Colonic mucosa (tissue), 4 donors: ENCODE data around the gene CDH4. TPM values are rescaled to one million over a fixed set of nuclear protein-coding genes. Genes with fewer than 3 reads are reported as not detected.

Experiments
- DNase-seq: peaks from one replicate; pipeline ENCODE4 v3.0.0-alpha.2; 2020
- H3K27ac ChIP-seq: fragments of 200-600 bp; one replicate; pipeline ENCODE4 v1.8.0; 2021
- H3K27me3 ChIP-seq: fragments of 200-600 bp; one replicate; pipeline ENCODE4 v1.8.0; 2021
- H3K36me3 ChIP-seq: fragments of 200-600 bp; one replicate; pipeline ENCODE4 v1.8.0; 2021
- H3K4me1 ChIP-seq: fragments of 200-600 bp; one replicate; pipeline ENCODE4 v1.8.0; 2021; ENCODE audit warnings: mild to moderate bottlenecking
- H3K4me3 ChIP-seq: fragments of 200-600 bp; one replicate; pipeline ENCODE4 v1.8.0; 2021
- H3K9ac ChIP-seq, 2 donors: one replicate each; pipeline ENCODE4 v1.7.0; 2013; ENCODE audit warnings: control low read depth in 2 of 2, low read depth in 2 of 2, low read length in 2 of 2
- H3K9me3 ChIP-seq: fragments of 200-600 bp; one replicate; pipeline ENCODE4 v1.8.0; 2021
- CTCF ChIP-seq: fragments of 200-600 bp; IDR thresholded peaks from one replicate; pipeline ENCODE4 v1.8.0; 2022; ENCODE audit warnings: antibody characterized with exemption, mild to moderate bottlenecking
- intact Hi-C: fragments of 100-400 bp; cut with DNase I; formaldehyde crosslinking; loops from one replicate; pipeline ENCODE4 v1.14.1; 2022
- total RNA-seq, 2 donors: library from RNA; stranded (reverse); fragmentation: NEBNext Ultra II Directional in 1 of 2; extraction: Animal tissue kit (Norgen Biotek cat#: 25700) in 1 of 2; gene quantifications; one replicate each; pipeline ENCODE4 v1.2.1, GENCODE V29; 2021
- donor health status: healthy.
- donor health status: DM: no; HTN: no; CAD: no.
- donor health status: DM: no; HTN: no; CAD: no.

CDH4 gene
- total RNA-seq, 2 donors from 2014 or later, result 0.08 TPM; not detected in 1

GRCh38 chr20:61564628-61565027 is 312.6 kb downstream of the CDH4 start:
- no peaks in the 10 kb centered on the region for H3K27me3 ChIP-seq
- H3K27ac ChIP-seq, result no peak overlapping the region
- no peak overlapping the region for H3K4me3 ChIP-seq
- H3K9me3 ChIP-seq, result no peaks in the 10 kb centered on the region
- no peak overlapping the region for H3K9ac ChIP-seq
- intact Hi-C loops, result no loop called here
- no peaks in the 10 kb centered on the region for H3K36me3 ChIP-seq
- DNase-seq, result no peak
- H3K4me1 ChIP-seq, result no peaks in the 10 kb centered on the region
- TF ChIP-seq CTCF, result no peak

- Histone ChIP-seq H3K27me3 (no peaks in the 10 kb centered on the region), H3K4me3 (no peak overlapping the region), H3K4me1 (no peaks in the 10 kb centered on the region), H3K36me3 (no peaks in the 10 kb centered on the region), H3K9me3 (no peaks in the 10 kb centered on the region), H3K9ac (no peak overlapping the region), H3K27ac (no peak overlapping the region)
- DNase-seq, result no peak
- no peak for TF ChIP-seq CTCF
- intact Hi-C loops, result no loop called here
These were observed 313.7 kb downstream of the CDH4 start for GRCh38 chr20:61565791-61566190.

GRCh38 chr20:61566691-61567090 is 314.6 kb downstream of the CDH4 start:
- Histone ChIP-seq H3K9ac (no peak overlapping the region), H3K27ac (no peak overlapping the region), H3K4me3 (no peak overlapping the region), H3K4me1 (no peaks in the 10 kb centered on the region), H3K27me3 (no peaks in the 10 kb centered on the region), H3K36me3 (no peaks in the 10 kb centered on the region), H3K9me3 (no peaks in the 10 kb centered on the region)
- no peak for TF ChIP-seq CTCF
- intact Hi-C loops, result no loop called here
- DNase-seq, result no peak

GRCh38 chr20:61567204-61567603 is 315.1 kb downstream of the CDH4 start:
- Histone ChIP-seq H3K27ac (no peak overlapping the region), H3K4me3 (no peak overlapping the region), H3K9ac (no peak overlapping the region), H3K27me3 (no peaks in the 10 kb centered on the region), H3K36me3 (no peaks in the 10 kb centered on the region), H3K9me3 (no peaks in the 10 kb centered on the region), H3K4me1 (no peaks in the 10 kb centered on the region)
- DNase-seq, result no peak
- TF ChIP-seq CTCF, result no peak
- intact Hi-C loops, result no loop called here

GRCh38 chr20:61569825-61570224 is 317.8 kb downstream of the CDH4 start:
- TF ChIP-seq CTCF, result no peak
- H3K27me3 ChIP-seq, result no peaks in the 10 kb centered on the region
- intact Hi-C loops, result no loop called here
- H3K9ac ChIP-seq, result no peak overlapping the region
- H3K27ac ChIP-seq, result no peak overlapping the region
- H3K4me3 ChIP-seq, result no peak overlapping the region
- DNase-seq, result no peak
- no peaks in the 10 kb centered on the region for H3K9me3 ChIP-seq
- H3K36me3 ChIP-seq, result no peaks in the 10 kb centered on the region
- H3K4me1 ChIP-seq, result no peaks in the 10 kb centered on the region

- no peak for TF ChIP-seq CTCF
- DNase-seq, result no peak
- intact Hi-C loops, result no loop called here
These were observed 318.7 kb downstream of the CDH4 start for GRCh38 chr20:61570646-61571195.

More at GRCh38 chr20:61570646-61571195, 318.7 kb downstream of the CDH4 start:
- Histone ChIP-seq H3K36me3 (no peaks in the 10 kb centered on the region), H3K27ac (no peak overlapping the region), H3K4me3 (no peak overlapping the region), H3K27me3 (no peaks in the 10 kb centered on the region), H3K4me1 (no peaks in the 10 kb centered on the region), H3K9ac (no peak overlapping the region), H3K9me3 (no peaks in the 10 kb centered on the region)
